Naive thymus-derived CD8-positive, alpha-beta T cell (primary cell): Measurements from ENCODE around the gene STAP1. TPM values are rescaled to one million over a fixed set of nuclear protein-coding genes. Genes with fewer than 3 reads are reported as not detected.
"Not testable (repeated sequence)": the region's sequence is repeated elsewhere in the genome, so short reads cannot be mapped to it uniquely, and the experiment has no call there.

Source experiments
- ATAC-seq, 2 donors: fragments of 150-1000 bp; cut with Tn5 transposase in 1 of 2; sonication (Bioruptor Pico), chemical (Tn5 transposase) in 1 of 2; 1 replicate in 1 of 2; 2 replicates in 1 of 2; pipeline ENCODE4 v1.10.0; 2021; ENCODE audit warnings: mild to moderate bottlenecking in 2 of 2, moderate library complexity in 2 of 2
- POLR2A ChIA-PET: fragments of 350-600 bp; sonication (Branson Sonifier 250); formaldehyde crosslinking; loops from one replicate; lab custom pipeline; 2021; ENCODE audit warnings: antibody characterized with exemption; lab: Charles Lee
- DNase-seq, 10 donors: peaks; one replicate each; pipeline versions ENCODE4 v3.0.0 to v3.0.0-alpha.2; 2020 to 2022
- H3K27ac Mint-ChIP-seq, 10 donors: one replicate each; pipeline ENCODE4 v1.8.0; 2020 to 2022; ENCODE audit warnings: mild to moderate bottlenecking in 10 of 10, mixed read lengths in 10 of 10, moderate library complexity in 4 of 10, inconsistent platforms in 1 of 10
- H3K27me3 Mint-ChIP-seq, 5 donors: one replicate each; pipeline ENCODE4 v1.8.0; 2021 to 2022; ENCODE audit warnings: mixed read lengths in 5 of 5
- H3K36me3 Mint-ChIP-seq, 3 donors: one replicate each; pipeline ENCODE4 v1.8.0; 2020 to 2022; ENCODE audit warnings: mixed read lengths in 3 of 3, mild to moderate bottlenecking in 2 of 3, inconsistent platforms in 1 of 3
- H3K4me1 Mint-ChIP-seq, 4 donors: one replicate each; pipeline ENCODE4 v1.8.0; 2021 to 2022; ENCODE audit warnings: mixed read lengths in 4 of 4
- H3K4me3 Mint-ChIP-seq, 10 donors: one replicate each; pipeline ENCODE4 v1.8.0; 2020 to 2022; ENCODE audit warnings: mild to moderate bottlenecking in 10 of 10, mixed read lengths in 10 of 10, moderate library complexity in 6 of 10, inconsistent platforms in 1 of 10
- H3K9me3 Mint-ChIP-seq, 9 donors: one replicate each; pipeline ENCODE4 v1.8.0; 2020 to 2022; ENCODE audit warnings: mixed read lengths in 9 of 9, mild to moderate bottlenecking in 3 of 9, inconsistent platforms in 1 of 9, moderate library complexity in 1 of 9
- polyA plus RNA-seq, 3 donors: library from polyadenylated mRNA; unstranded; fragments of 300-500 nt; fragmentation: Illumina TruSeq; gene quantifications; one replicate each; pipeline ENCODE4 v1.2.3, GENCODE V29; 2021
- total RNA-seq, 8 experiments: library from RNA in 2 of 8; stranded (reverse) in 2 of 8; gene quantifications; one replicate each; pipeline ENCODE4 v1.2.3 and lab custom pipeline; 2021 to 2026

STAP1 gene
- total RNA-seq (1 to 10 TPM; 3.5 to 4.0 TPM), polyA plus RNA-seq (1 to 10 TPM in 1 of 3 donors, under 1 TPM in 2; 0.59 to 1.1 (median 0.93) TPM), total RNA-seq (lab: John Stamatoyannopoulos, UW) (0 to 1.7 (median 1.1) reads per million in 6 experiments)

GRCh38 chr4:67558493-67558892 is at the start of gene STAP1:
Gene STAP1, plus strand, starts transcription at chr4:67558727. Its CDS starts 83 bp downstream, at chr4:67558810.
- H3K4me1 Mint-ChIP-seq: peaks cover 5 to 50% (median 15%) of the 10 kb centered on the region in 4 donors
- peak; percentile 69 to 87 for ATAC-seq
- POLR2A ChIA-PET: interaction anchor here (1.1 kb wide), 1 partner anchor 14 kb away, joined by 3 read pairs; no protein-coding TSS in a partner anchor

GRCh38 chr4:67512501-67512900 is 46.0 kb upstream of the STAP1 start:
- Mint-ChIP-seq H3K9me3 (no peaks in the 10 kb centered on the region), H3K4me3 (peak overlapping the region in 1 of 10 donors; percentile 12), H3K4me1 (peaks cover 16 to 40% (median 25%) of the 10 kb centered on the region in 4 donors), H3K27me3 (no peaks in the 10 kb centered on the region), H3K27ac (peak overlapping the region in 6 of 10 donors; percentile 10 to 65 (median 24)), H3K36me3 (peaks cover 15 to 94% (median 51%) of the 10 kb centered on the region in 3 donors)
- ATAC-seq (no peak), DNase-seq (no peak)
- POLR2A ChIA-PET: no interaction called here

More at GRCh38 chr4:67558493-67558892, at the start of gene STAP1:
- Mint-ChIP-seq H3K9me3 (no peaks in the 10 kb centered on the region), H3K36me3 (no peaks in the 10 kb centered on the region), H3K27me3 (no peaks in the 10 kb centered on the region), H3K4me3 (peak within 1 kb of the TSS; percentile 55 to 94 (median 76)), H3K27ac (peak within 1 kb of the TSS in 9 of 10 donors; percentile 17 to 90 (median 67))
- peak in 5 of 10 donors; percentile 30 to 65 (median 57) for DNase-seq

DNA sequence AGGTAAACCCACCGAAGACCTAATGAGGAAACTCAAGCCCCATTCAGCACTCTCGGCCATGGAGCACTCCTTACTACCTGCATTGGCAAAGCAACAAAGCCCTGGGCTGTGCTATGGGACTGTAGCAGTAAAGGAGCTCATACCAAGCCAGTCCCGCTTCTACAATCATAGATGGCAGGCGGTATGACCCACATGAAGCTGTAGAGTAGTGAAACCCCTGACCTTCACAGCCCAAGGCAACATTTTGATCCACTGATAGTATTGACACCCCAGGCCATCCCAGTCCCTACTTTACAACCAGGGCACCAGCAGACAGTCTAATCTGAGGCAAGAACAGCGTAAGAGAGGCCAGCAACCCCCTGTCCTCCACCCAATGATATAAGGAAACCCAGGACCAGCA is 38.4 kb upstream of the STAP1 start:
- peaks cover 23 to 45% (median 43%) of the 10 kb centered on the region in 4 donors for H3K4me1 Mint-ChIP-seq
- peak overlapping the region in 2 of 10 donors; percentile 5 to 54 for H3K4me3 Mint-ChIP-seq
- DNase-seq: no peak
- peaks cover 5 to 81% (median 26%) of the 10 kb centered on the region in 3 donors for H3K36me3 Mint-ChIP-seq
- H3K9me3 Mint-ChIP-seq: no peaks in the 10 kb centered on the region
- ATAC-seq: peak in 1 of 2 donors; percentile 25
- H3K27me3 Mint-ChIP-seq: no peaks in the 10 kb centered on the region
- H3K27ac Mint-ChIP-seq: peak overlapping the region in 1 of 10 donors; percentile 48
- POLR2A ChIA-PET: no interaction called here

DNA sequence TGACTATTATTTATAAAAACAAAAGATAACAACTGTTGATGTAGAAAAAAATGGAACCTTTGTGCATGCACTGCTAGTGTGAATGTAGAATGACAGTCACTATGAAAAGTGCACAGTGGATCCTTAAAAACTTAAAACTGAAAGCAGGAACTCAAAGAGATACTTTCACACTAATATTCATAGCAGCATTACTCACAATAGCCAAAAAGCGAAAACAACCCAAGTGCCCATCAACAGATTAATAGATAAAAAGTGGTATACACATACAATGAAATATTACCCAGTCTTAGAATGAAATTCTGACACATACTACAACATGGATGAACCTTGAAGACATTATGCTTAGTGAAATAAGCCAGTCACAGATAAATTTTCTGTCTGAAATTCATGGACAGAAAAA is 37.0 kb upstream of the STAP1 start:
- peaks cover 30 to 57% (median 53%) of the 10 kb centered on the region in 4 donors for H3K4me1 Mint-ChIP-seq

DNA sequence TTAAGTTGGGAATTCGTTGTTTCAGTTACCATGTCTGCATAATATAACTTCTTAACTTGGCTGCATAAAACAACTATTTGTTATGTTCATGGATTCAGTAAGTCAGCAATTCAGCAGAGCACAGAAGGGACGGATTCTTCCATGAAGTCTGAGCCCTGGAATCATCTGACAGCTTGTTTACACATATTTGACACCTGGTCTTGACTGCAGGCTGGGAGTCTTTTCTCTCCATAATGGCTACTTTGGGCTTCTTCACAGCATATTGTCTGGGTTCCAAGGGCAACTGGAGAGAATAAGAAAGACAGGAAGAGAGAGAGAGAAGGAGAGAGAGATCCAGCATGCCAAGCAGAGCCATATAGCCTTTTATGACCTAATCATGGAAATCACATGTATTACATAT is 36.3 kb upstream of the STAP1 start:
- Mint-ChIP-seq H3K9me3 (no peaks in the 10 kb centered on the region), H3K4me1 (peaks cover 32 to 65% (median 60%) of the 10 kb centered on the region in 4 donors), H3K36me3 (peaks cover 9 to 82% (median 30%) of the 10 kb centered on the region in 3 donors), H3K4me3 (peak overlapping the region in 2 of 10 donors; percentile 24 to 33), H3K27ac (peak overlapping the region in 5 of 10 donors; percentile 18 to 81 (median 46)), H3K27me3 (no peaks in the 10 kb centered on the region)
- ATAC-seq (no peak), DNase-seq (no peak)
- POLR2A ChIA-PET: no interaction called here

More for the DNA sequence above, 37.0 kb upstream of the STAP1 start:
- H3K9me3 Mint-ChIP-seq: no peaks in the 10 kb centered on the region
- H3K4me3 Mint-ChIP-seq: no peak overlapping the region
- DNase-seq (no peak), ATAC-seq (no peak)
- H3K36me3 Mint-ChIP-seq: peaks cover 6 to 82% (median 32%) of the 10 kb centered on the region in 3 donors
- no peak overlapping the region for H3K27ac Mint-ChIP-seq
- POLR2A ChIA-PET: no interaction called here
- H3K27me3 Mint-ChIP-seq: no peaks in the 10 kb centered on the region

DNA sequence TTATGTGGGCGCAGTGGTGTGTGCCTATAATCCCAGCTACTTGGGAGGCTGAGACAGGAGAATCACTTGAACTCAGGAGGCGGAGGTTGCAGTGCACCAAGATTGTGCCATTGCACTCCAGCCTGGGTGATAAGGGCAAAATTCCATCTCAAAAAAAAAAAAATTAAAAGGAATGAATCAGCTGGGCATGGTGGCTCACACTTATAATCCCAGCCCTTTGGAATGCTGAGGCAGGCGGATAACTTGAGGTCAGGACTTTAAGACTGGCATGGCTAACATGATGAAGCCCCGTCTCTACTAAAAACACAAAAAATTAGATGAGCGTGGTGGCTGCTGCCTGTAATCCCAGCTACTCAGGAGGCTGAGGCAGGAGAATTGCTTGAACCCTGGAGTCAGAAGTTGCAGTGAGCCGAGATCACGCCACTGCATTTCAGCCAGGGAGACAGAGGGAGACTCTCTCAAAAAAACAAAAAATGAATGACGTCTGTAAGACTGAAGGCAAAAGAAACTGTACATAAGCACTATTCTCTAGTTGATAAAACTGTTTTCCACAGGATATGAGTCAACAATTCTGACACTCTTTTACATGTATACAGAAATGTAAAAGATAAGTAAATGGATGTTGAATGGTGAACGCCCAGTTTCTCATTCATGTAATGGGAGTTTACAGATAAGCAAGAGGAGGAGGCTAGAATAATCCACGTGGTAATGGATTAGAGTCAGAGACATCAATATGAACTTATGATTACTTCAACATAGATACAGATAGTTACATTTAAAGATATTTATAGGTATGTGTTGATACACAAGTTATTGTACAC is 35.5 kb upstream of the STAP1 start:
- Mint-ChIP-seq H3K27me3 (no peaks in the 10 kb centered on the region), H3K4me1 (peaks cover 32 to 71% (median 66%) of the 10 kb centered on the region in 4 donors), H3K4me3 (peak overlapping the region in 3 of 10 donors; percentile 23 to 30 (median 23)), H3K36me3 (peaks cover 9 to 79% (median 32%) of the 10 kb centered on the region in 3 donors), H3K27ac (peak overlapping the region in 7 of 10 donors; percentile 1 to 81 (median 28)), H3K9me3 (no peaks in the 10 kb centered on the region)
- peak in 1 of 2 donors; percentile 46 for ATAC-seq
- DNase-seq: no peak
- POLR2A ChIA-PET: no interaction called here

- Mint-ChIP-seq H3K36me3 (peaks cover 9 to 80% (median 27%) of the 10 kb centered on the region in 3 donors), H3K27ac (peak overlapping the region in 6 of 10 donors; percentile 52 to 82 (median 70)), H3K4me1 (peaks cover 35 to 80% (median 72%) of the 10 kb centered on the region in 4 donors), H3K4me3 (peak overlapping the region in 3 of 10 donors; percentile 21 to 42 (median 25))
- DNase-seq, H3K27me3 Mint-ChIP-seq, POLR2A ChIA-PET, ATAC-seq, H3K9me3 Mint-ChIP-seq: not testable (repeated sequence)
Observed at GRCh38 chr4:67524140-67524539, 34.4 kb upstream of the STAP1 start.

DNA sequence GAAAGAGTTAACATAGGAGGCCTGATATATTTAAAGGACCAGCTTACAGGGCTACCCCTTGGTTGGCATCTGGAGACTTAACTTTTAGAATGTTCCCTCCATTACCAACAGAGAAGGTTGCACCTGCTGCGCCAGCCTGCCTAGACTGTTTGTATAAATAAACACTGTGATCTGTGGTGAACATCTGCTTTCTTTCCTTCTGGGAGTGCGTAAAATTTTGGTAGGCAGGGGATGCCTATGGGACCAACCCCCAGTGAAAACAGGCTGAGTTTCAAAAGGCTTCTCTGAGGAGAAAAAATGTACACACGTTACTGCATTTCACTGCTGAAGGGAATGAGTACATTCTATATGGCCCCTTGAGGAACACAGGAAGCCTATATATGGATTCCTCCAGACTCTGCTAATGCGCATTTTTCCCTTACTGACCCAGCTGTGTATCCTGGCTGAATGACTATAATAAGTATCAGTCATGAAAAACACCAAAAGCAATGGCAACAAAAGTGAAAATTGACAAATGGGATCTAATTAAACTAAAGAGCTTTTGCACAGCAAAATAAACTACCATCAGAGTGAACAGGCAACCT is 27.1 kb upstream of the STAP1 start:
- ATAC-seq: no peak
- Mint-ChIP-seq H3K4me3 (peak overlapping the region in 1 of 10 donors; percentile 33), H3K27me3 (no peaks in the 10 kb centered on the region), H3K4me1 (peaks cover 13 to 58% (median 45%) of the 10 kb centered on the region in 4 donors), H3K9me3 (peaks cover 0 to 6% (median 2%) of the 10 kb centered on the region in 9 donors), H3K36me3 (peaks cover 44 to 84% (median 63%) of the 10 kb centered on the region in 3 donors), H3K27ac (peak overlapping the region in 3 of 10 donors; percentile 12 to 77 (median 56))
- POLR2A ChIA-PET: no interaction called here
- DNase-seq: no peak

DNA sequence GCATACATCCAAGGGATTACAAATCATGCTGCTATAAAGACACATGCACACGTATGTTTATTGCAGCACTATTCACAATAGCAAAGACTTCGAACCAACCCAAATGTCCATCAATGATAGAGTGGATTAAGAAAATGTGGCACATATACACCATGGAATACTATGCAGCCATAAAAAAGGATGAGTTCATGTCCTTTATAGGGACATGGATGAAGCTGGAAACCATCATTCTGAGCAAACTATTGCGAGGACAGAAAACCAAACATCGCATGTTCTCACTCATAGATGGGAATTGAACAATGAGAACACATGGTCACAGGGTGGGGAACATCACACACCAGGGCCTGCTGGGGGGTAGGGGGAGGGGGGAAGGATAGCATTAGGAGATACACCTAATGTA is 26.1 kb upstream of the STAP1 start:
- POLR2A ChIA-PET, H3K9me3 Mint-ChIP-seq, ATAC-seq: not testable (repeated sequence)

DNA sequence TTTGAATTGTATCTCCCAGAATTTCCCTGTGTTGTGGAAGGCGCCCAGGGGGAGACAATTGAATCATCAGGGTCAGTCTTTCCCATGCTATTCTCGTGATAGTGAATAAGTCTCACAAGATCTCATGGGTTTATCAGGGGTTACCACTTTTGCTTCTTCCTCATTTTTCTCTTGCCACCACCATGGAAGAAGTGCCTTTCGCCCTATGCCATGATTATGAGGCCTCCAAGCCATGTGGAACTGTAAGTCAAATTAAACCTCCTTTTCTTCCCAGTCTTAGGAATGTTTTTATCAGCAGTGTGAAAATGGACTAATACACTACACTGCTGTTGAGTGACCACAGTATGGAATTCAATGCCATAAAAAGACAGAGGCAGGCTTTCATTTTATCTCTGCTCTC is 25.4 kb upstream of the STAP1 start:
- DNase-seq: no peak
- POLR2A ChIA-PET: no interaction called here
- H3K9me3 Mint-ChIP-seq: peaks cover 0 to 6% (median 2%) of the 10 kb centered on the region in 9 donors
- peak overlapping the region in 1 of 10 donors; percentile 48 for H3K27ac Mint-ChIP-seq
- H3K36me3 Mint-ChIP-seq: peaks cover 41 to 86% (median 58%) of the 10 kb centered on the region in 3 donors
- H3K27me3 Mint-ChIP-seq: no peaks in the 10 kb centered on the region
- no peak for ATAC-seq
- peaks cover 11 to 46% (median 30%) of the 10 kb centered on the region in 4 donors for H3K4me1 Mint-ChIP-seq
- H3K4me3 Mint-ChIP-seq: no peak overlapping the region

More for the DNA sequence above, 26.1 kb upstream of the STAP1 start:
- Mint-ChIP-seq H3K36me3 (peaks cover 41 to 84% (median 59%) of the 10 kb centered on the region in 3 donors), H3K4me1 (peaks cover 11 to 49% (median 36%) of the 10 kb centered on the region in 4 donors), H3K27ac (peak overlapping the region in 1 of 10 donors; percentile 24)
- not testable (repeated sequence) for DNase-seq, H3K27me3 Mint-ChIP-seq, H3K4me3 Mint-ChIP-seq

DNA sequence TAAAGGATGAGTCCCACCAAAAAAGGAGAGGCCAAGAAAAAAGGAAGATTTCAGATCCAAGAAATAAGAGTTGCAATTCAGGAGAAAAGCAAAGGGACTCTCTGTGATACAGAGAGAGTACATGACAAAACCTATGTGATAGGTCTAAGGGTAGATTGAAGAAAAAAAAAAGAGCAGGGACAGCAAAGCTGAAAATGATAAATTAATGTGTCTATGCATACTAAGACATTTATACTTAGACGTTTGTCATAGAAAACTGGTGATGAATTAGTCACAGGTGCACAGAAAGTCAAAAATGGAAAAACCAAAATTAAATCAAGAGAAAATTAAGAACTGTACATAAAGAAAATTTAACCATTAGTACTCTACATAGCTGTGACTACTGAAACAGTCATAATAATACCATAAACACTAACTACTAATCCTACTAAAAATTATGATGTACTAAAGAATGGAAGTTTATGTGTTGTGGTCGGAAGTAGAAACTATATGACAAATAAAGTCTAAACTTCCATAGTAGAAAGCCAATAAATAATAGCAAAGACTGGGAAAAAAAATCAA is 23.2 kb upstream of the STAP1 start:
- peaks cover 10 to 40% (median 28%) of the 10 kb centered on the region in 4 donors for H3K4me1 Mint-ChIP-seq
- H3K9me3 Mint-ChIP-seq: peaks cover 0 to 6% (median 2%) of the 10 kb centered on the region in 9 donors
- no peak overlapping the region for H3K4me3 Mint-ChIP-seq
- ATAC-seq: no peak
- POLR2A ChIA-PET: no interaction called here
- no peak for DNase-seq
- no peaks in the 10 kb centered on the region for H3K27me3 Mint-ChIP-seq
- peaks cover 41 to 92% (median 57%) of the 10 kb centered on the region in 3 donors for H3K36me3 Mint-ChIP-seq
- peak overlapping the region in 3 of 10 donors; percentile 25 to 60 (median 42) for H3K27ac Mint-ChIP-seq

DNA sequence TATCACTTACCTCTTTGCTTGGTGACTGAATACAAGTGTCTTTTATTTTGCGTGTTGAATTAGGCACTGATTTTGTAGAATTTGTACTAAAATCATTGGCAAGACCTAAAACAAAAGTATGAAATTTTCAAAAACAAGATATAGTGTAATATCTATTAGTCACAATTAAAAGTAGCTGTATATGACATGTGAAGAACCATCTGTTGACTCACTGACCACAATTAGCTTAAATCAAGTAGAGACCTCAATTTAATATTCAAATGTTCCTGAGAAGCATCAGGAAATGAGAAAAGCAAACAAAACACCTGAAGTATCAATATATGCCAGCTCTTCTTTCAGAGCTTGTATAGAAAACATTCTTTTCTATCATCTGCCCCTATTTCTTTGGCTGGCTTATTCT is 18.7 kb upstream of the STAP1 start:
- ATAC-seq (no peak), DNase-seq (no peak)
- POLR2A ChIA-PET: no interaction called here
- Mint-ChIP-seq H3K27me3 (no peaks in the 10 kb centered on the region), H3K36me3 (peaks cover 15 to 78% (median 20%) of the 10 kb centered on the region in 3 donors), H3K9me3 (no peaks in the 10 kb centered on the region), H3K4me1 (peaks cover 27 to 64% (median 45%) of the 10 kb centered on the region in 4 donors), H3K27ac (peak overlapping the region in 3 of 10 donors; percentile 33 to 44 (median 40)), H3K4me3 (no peak overlapping the region)
